ENCODE measurements around the gene PHF23.

GRCh38 chr17:7208754-7209460, 30.4 kb downstream of the PHF23 start:
- TF ChIP-seq CTCF (IDR thresholded peaks at IDR 0.05) = no peak
- no peak for TF ChIP-seq POLR2A (IDR thresholded peaks at IDR 0.05)
- no peak for TF ChIP-seq EP300 (IDR thresholded peaks at IDR 0.05)

Data from ovary (tissue), 3 donors.